ENCODE measurements around the gene ACSF2. TPM values are rescaled to one million over a fixed set of nuclear protein-coding genes. Genes with fewer than 3 reads are reported as not detected.

The ACSF2 gene
- total RNA-seq, 1 donor from 2014 or later = 17.9 TPM

GRCh38 chr17:50439008-50439407 lies 13.0 kb downstream of the ACSF2 start:
- ATAC-seq (ENCODE audit: low read depth) (no peak), DNase-seq (no peak)
- Mint-ChIP-seq H3K27ac (no peak overlapping the region), H3K36me3 (ENCODE audit: low read depth) (peaks cover 15% of the 10 kb centered on the region), H3K27me3 (no peaks in the 10 kb centered on the region), H3K4me1 (no peaks in the 10 kb centered on the region), H3K4me3 (no peak overlapping the region), H3K9me3 (no peaks in the 10 kb centered on the region)
- ChIA-PET POLR2A (interaction anchor here (0.6 kb wide), 1 partner anchor 10 kb away, joined by 3 read pairs; no protein-coding TSS in a partner anchor), CTCF (no interaction called here)
- TF ChIP-seq CTCF (IDR thresholded peaks at IDR 0.05) = no peak
- intact Hi-C loops (cut with micrococcal nuclease) = no loop called here

- Mint-ChIP-seq H3K27ac (no peak overlapping the region), H3K36me3 (ENCODE audit: low read depth) (peaks cover 13% of the 10 kb centered on the region), H3K4me1 (no peaks in the 10 kb centered on the region), H3K9me3 (no peaks in the 10 kb centered on the region), H3K4me3 (no peak overlapping the region), H3K27me3 (no peaks in the 10 kb centered on the region)
- intact Hi-C loops (cut with micrococcal nuclease) = no loop called here
- ChIA-PET POLR2A (no interaction called here), CTCF (no interaction called here)
- ATAC-seq (ENCODE audit: low read depth) = no peak
- no peak for DNase-seq
- no peak for TF ChIP-seq CTCF (IDR thresholded peaks at IDR 0.05)
Observed at GRCh38 chr17:50440172-50440837, 14.3 kb downstream of the ACSF2 start.

- no peak for TF ChIP-seq CTCF (IDR thresholded peaks at IDR 0.05)
- POLR2A ChIA-PET = no interaction called here
- Mint-ChIP-seq H3K4me3 (no peak overlapping the region), H3K4me1 (no peaks in the 10 kb centered on the region), H3K27ac (no peak overlapping the region), H3K9me3 (no peaks in the 10 kb centered on the region), H3K36me3 (ENCODE audit: low read depth) (peaks cover 13% of the 10 kb centered on the region), H3K27me3 (no peaks in the 10 kb centered on the region)
- DNase-seq = no peak
- CTCF ChIA-PET = no interaction called here
- intact Hi-C loops (cut with micrococcal nuclease) = no loop called here
- no peak for ATAC-seq (ENCODE audit: low read depth)
Observed at GRCh38 chr17:50440838-50441829, 15.1 kb downstream of the ACSF2 start.

GRCh38 chr17:50443505-50443974 lies 17.5 kb downstream of the ACSF2 start:
- ChIA-PET CTCF (no interaction called here), POLR2A (no interaction called here)
- Mint-ChIP-seq H3K4me1 (no peaks in the 10 kb centered on the region), H3K36me3 (ENCODE audit: low read depth) (peaks cover 7% of the 10 kb centered on the region), H3K27me3 (no peaks in the 10 kb centered on the region), H3K4me3 (no peak overlapping the region), H3K9me3 (no peaks in the 10 kb centered on the region), H3K27ac (no peak overlapping the region)
- intact Hi-C loops (cut with micrococcal nuclease) = no loop called here
- no peak for DNase-seq
- no peak for ATAC-seq (ENCODE audit: low read depth)
- no peak for TF ChIP-seq CTCF (IDR thresholded peaks at IDR 0.05)

All from activated B cell treated with CpG ODN at 0.5 μM for 24 hours (primary cell).